Measurements from ENCODE around the gene WIF1.

Gene WIF1

GRCh38 chr12:65121049-65121955, at the start of gene WIF1:
Gene WIF1, minus strand, starts transcription at chr12:65121305. Its CDS starts 114 bp downstream, at chr12:65121191.
- DNase-seq (ENCODE audit: low read depth in 2 of 2, low spot score in 1 of 2), result no peak

GRCh38 chr12:65170209-65170881, 49.2 kb upstream of the WIF1 start:
- peak; percentile 16 to 33 for DNase-seq (ENCODE audit: low read depth in 2 of 2, low spot score in 1 of 2)

- DNase-seq (ENCODE audit: low read depth in 2 of 2, low spot score in 1 of 2), result peak; percentile 83 to 86
Measured at GRCh38 chr12:65169320-65170208, 48.5 kb upstream of the WIF1 start, which contains the start of gene LEMD3. Gene LEMD3, plus strand, starts transcription at chr12:65169583. Its CDS starts 14 bp downstream, at chr12:65169597.

GRCh38 chr12:65168681-65169319, 47.7 kb upstream of the WIF1 start:
- no peak for DNase-seq (ENCODE audit: low read depth in 2 of 2, low spot score in 1 of 2)

- DNase-seq (ENCODE audit: low read depth in 2 of 2, low spot score in 1 of 2), result no peak
Measured at GRCh38 chr12:65164774-65165173, 43.7 kb upstream of the WIF1 start.

- no peak for DNase-seq (ENCODE audit: low read depth in 2 of 2, low spot score in 1 of 2)
Measured at GRCh38 chr12:65164244-65164643, 43.1 kb upstream of the WIF1 start.

GRCh38 chr12:65162609-65163008, 41.5 kb upstream of the WIF1 start:
- DNase-seq (ENCODE audit: low read depth in 2 of 2, low spot score in 1 of 2), result no peak

GRCh38 chr12:65157091-65157490, 36.0 kb upstream of the WIF1 start:
- no peak for DNase-seq (ENCODE audit: low read depth in 2 of 2, low spot score in 1 of 2)

- no peak for DNase-seq (ENCODE audit: low read depth in 2 of 2, low spot score in 1 of 2)
Measured at GRCh38 chr12:65156366-65156841, 35.3 kb upstream of the WIF1 start.

GRCh38 chr12:65155784-65156183, 34.7 kb upstream of the WIF1 start:
- no peak for DNase-seq (ENCODE audit: low read depth in 2 of 2, low spot score in 1 of 2)

GRCh38 chr12:65152596-65152995, 31.5 kb upstream of the WIF1 start:
- no peak for DNase-seq (ENCODE audit: low read depth in 2 of 2, low spot score in 1 of 2)

- no peak for DNase-seq (ENCODE audit: low read depth in 2 of 2, low spot score in 1 of 2)
Measured at GRCh38 chr12:65152012-65152411, 30.9 kb upstream of the WIF1 start.

- DNase-seq (ENCODE audit: low read depth in 2 of 2, low spot score in 1 of 2), result no peak
Measured at GRCh38 chr12:65147312-65147905, 26.3 kb upstream of the WIF1 start.

GRCh38 chr12:65140738-65141137, 19.6 kb upstream of the WIF1 start:
- no peak for DNase-seq (ENCODE audit: low read depth in 2 of 2, low spot score in 1 of 2)

- DNase-seq (ENCODE audit: low read depth in 2 of 2, low spot score in 1 of 2), result no peak
Measured at GRCh38 chr12:65139389-65139788, 18.3 kb upstream of the WIF1 start.

- no peak for DNase-seq (ENCODE audit: low read depth in 2 of 2, low spot score in 1 of 2)
Measured at GRCh38 chr12:65133879-65134278, 12.8 kb upstream of the WIF1 start.

- no peak for DNase-seq (ENCODE audit: low read depth in 2 of 2, low spot score in 1 of 2)
Measured at GRCh38 chr12:65126482-65126881, 5.4 kb upstream of the WIF1 start.

GRCh38 chr12:65125975-65126374, 4.9 kb upstream of the WIF1 start:
- no peak for DNase-seq (ENCODE audit: low read depth in 2 of 2, low spot score in 1 of 2)

- no peak for DNase-seq (ENCODE audit: low read depth in 2 of 2, low spot score in 1 of 2)
Measured at GRCh38 chr12:65125247-65125646, 4.1 kb upstream of the WIF1 start.

GRCh38 chr12:65123435-65124063, 2.4 kb upstream of the WIF1 start:
- DNase-seq (ENCODE audit: low read depth in 2 of 2, low spot score in 1 of 2), result no peak
